Liver (tissue), 3 donors: Measurements from ENCODE around the gene SEMA7A.

Source experiments
- GABPA ChIP-seq, 2 donors: IDR thresholded peaks in 1 of 2; conservative IDR thresholded peaks in 1 of 2; 2 replicates each; pipeline ENCODE4 v1.6.1; 2016; ENCODE audit warnings: antibody characterized with exemption in 2 of 2, mild to moderate bottlenecking in 1 of 2, moderate library complexity in 1 of 2
- HNF4A ChIP-seq, 2 donors: conservative IDR thresholded peaks; 2 replicates each; pipeline ENCODE4 v1.6.1; 2016; ENCODE audit warnings: antibody characterized with exemption in 2 of 2, mild to moderate bottlenecking in 2 of 2
- MAX ChIP-seq: IDR thresholded peaks from 2 replicates; pipeline ENCODE4 v1.6.1; 2016; ENCODE audit warnings: antibody characterized with exemption
- NR2F2 ChIP-seq: IDR thresholded peaks from 2 replicates; pipeline ENCODE4 v1.6.1; 2016; ENCODE audit warnings: antibody characterized with exemption
- RAD21 ChIP-seq, 2 donors: IDR thresholded peaks; 2 replicates each; pipeline ENCODE4 v1.6.1; 2016; ENCODE audit warnings: antibody characterized with exemption in 2 of 2, mild to moderate bottlenecking in 2 of 2
- REST ChIP-seq: IDR thresholded peaks from 2 replicates; pipeline ENCODE4 v1.6.1; 2016; ENCODE audit warnings: antibody characterized with exemption, mild to moderate bottlenecking
- RXRA ChIP-seq, 2 donors: IDR thresholded peaks; 2 replicates each; pipeline ENCODE4 v1.6.1; 2017 to 2018; ENCODE audit warnings: antibody characterized with exemption in 2 of 2, mild to moderate bottlenecking in 1 of 2
- SP1 ChIP-seq: IDR thresholded peaks from 2 replicates; pipeline ENCODE4 v1.6.1; 2018; ENCODE audit warnings: antibody characterized with exemption, mild to moderate bottlenecking
- YY1 ChIP-seq: IDR thresholded peaks from 2 replicates; pipeline ENCODE4 v1.6.1; 2016; ENCODE audit warnings: antibody characterized with exemption, mild to moderate bottlenecking
- TF ChIP-seq, protein P1 (sequence below): fragments of 150-350 bp; IDR thresholded peaks from 2 replicates; pipeline ENCODE4 v1.5.1; 2017; ENCODE audit warnings: improper control_type of control experiment, low read depth, low read length; ENCODE audit not compliant: missing input control
- TF ChIP-seq, protein P2 (sequence below): IDR thresholded peaks from 2 replicates; pipeline ENCODE4 v1.6.1; 2016; ENCODE audit warnings: antibody characterized with exemption
- donor health status: healthy.
- donor health status: healthy.

- TF ChIP-seq REST, result no peak
- TF ChIP-seq, protein P1, sequence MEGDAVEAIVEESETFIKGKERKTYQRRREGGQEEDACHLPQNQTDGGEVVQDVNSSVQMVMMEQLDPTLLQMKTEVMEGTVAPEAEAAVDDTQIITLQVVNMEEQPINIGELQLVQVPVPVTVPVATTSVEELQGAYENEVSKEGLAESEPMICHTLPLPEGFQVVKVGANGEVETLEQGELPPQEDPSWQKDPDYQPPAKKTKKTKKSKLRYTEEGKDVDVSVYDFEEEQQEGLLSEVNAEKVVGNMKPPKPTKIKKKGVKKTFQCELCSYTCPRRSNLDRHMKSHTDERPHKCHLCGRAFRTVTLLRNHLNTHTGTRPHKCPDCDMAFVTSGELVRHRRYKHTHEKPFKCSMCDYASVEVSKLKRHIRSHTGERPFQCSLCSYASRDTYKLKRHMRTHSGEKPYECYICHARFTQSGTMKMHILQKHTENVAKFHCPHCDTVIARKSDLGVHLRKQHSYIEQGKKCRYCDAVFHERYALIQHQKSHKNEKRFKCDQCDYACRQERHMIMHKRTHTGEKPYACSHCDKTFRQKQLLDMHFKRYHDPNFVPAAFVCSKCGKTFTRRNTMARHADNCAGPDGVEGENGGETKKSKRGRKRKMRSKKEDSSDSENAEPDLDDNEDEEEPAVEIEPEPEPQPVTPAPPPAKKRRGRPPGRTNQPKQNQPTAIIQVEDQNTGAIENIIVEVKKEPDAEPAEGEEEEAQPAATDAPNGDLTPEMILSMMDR, result no peak
- no peak for TF ChIP-seq YY1
- TF ChIP-seq MAX, result no peak
- TF ChIP-seq, protein P2, sequence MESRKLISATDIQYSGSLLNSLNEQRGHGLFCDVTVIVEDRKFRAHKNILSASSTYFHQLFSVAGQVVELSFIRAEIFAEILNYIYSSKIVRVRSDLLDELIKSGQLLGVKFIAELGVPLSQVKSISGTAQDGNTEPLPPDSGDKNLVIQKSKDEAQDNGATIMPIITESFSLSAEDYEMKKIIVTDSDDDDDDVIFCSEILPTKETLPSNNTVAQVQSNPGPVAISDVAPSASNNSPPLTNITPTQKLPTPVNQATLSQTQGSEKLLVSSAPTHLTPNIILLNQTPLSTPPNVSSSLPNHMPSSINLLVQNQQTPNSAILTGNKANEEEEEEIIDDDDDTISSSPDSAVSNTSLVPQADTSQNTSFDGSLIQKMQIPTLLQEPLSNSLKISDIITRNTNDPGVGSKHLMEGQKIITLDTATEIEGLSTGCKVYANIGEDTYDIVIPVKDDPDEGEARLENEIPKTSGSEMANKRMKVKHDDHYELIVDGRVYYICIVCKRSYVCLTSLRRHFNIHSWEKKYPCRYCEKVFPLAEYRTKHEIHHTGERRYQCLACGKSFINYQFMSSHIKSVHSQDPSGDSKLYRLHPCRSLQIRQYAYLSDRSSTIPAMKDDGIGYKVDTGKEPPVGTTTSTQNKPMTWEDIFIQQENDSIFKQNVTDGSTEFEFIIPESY, result no peak
- no peak for TF ChIP-seq NR2F2
- no peak for TF ChIP-seq GABPA (IDR thresholded peaks at IDR 0.05 in 1 of 2, conservative IDR thresholded peaks at IDR 0.05 in 1 of 2)
- no peak for TF ChIP-seq HNF4A (conservative IDR thresholded peaks at IDR 0.05)
- TF ChIP-seq RXRA (IDR thresholded peaks at IDR 0.05), result no peak
- no peak for TF ChIP-seq RAD21 (IDR thresholded peaks at IDR 0.05)
- TF ChIP-seq SP1, result no peak
These were observed 27.2 kb downstream of the SEMA7A start for GRCh38 chr15:74406517-74406916.
